Stomach (tissue), 9 donors: Measurements from ENCODE around the gene FAM168A. TPM values are rescaled to one million over a fixed set of nuclear protein-coding genes. Genes with fewer than 3 reads are reported as not detected.
A peak's percentile ranks its signal among the peaks of the same experiment; 100 is the strongest.

Experiments
- DNase-seq, 2 donors: peaks; one replicate each; pipeline versions ENCODE4 v3.0.0 to v3.0.0-alpha.2; 2013 to 2019
- H3K27ac ChIP-seq, 5 donors: fragments of 200-600 bp in 4 of 5; sonication (generic) in 4 of 5; one replicate each; pipeline ENCODE4 v1.5.1; 2013 to 2019; ENCODE audit warnings: mild to moderate bottlenecking in 1 of 5, moderate library complexity in 1 of 5
- H3K27me3 ChIP-seq, 3 donors: fragments of 200-600 bp; sonication (generic); one replicate each; pipeline ENCODE4 v1.5.1; 2017 to 2019; ENCODE audit warnings: mixed run types in 1 of 3
- H3K36me3 ChIP-seq, 4 donors: fragments of 200-600 bp; sonication (generic); 1 replicate in 3 of 4; 2 replicates in 1 of 4; pipeline ENCODE4 v1.5.1; 2016 to 2019
- H3K4me1 ChIP-seq, 4 donors: fragments of 200-600 bp; sonication (generic); one replicate each; pipeline ENCODE4 v1.5.1; 2016 to 2019
- H3K4me3 ChIP-seq, 4 donors: fragments of 200-600 bp; sonication (generic) in 3 of 4; one replicate each; pipeline ENCODE4 v1.5.1; 2016 to 2019; ENCODE audit warnings: mild to moderate bottlenecking in 1 of 4
- H3K9me3 ChIP-seq, 4 donors: fragments of 200-600 bp; sonication (generic); one replicate each; pipeline ENCODE4 v1.5.1; 2016 to 2019
- EP300 ChIP-seq: sonication (generic); formaldehyde crosslinking; IDR thresholded peaks from one replicate; pipeline ENCODE4 v1.6.1; 2017; ENCODE audit warnings: antibody characterized with exemption
- POLR2A ChIP-seq, 4 donors: fragments of 450-650 bp; IDR thresholded peaks; one replicate each; pipeline ENCODE4 v1.6.1; 2016; ENCODE audit warnings: antibody characterized with exemption in 4 of 4, control low read depth in 2 of 4, mild to moderate bottlenecking in 1 of 4, moderate library complexity in 1 of 4
- POLR2AphosphoS5 ChIP-seq, 3 donors: sonication (generic); formaldehyde crosslinking; IDR thresholded peaks; one replicate each; pipeline ENCODE4 v1.6.1; 2016; ENCODE audit warnings: antibody characterized with exemption in 3 of 3
- WGBS, 5 donors: extraction: QIAGEN DNeasy Blood & Tissue Kit in 3 of 5; methylation state at CpG; one replicate each; pipeline versions ENCODE4 v1.1.5 to v1.1.7; 2013 to 2018; 5-methylcytosine and 5-hydroxymethylcytosine counted together
- intact Hi-C: fragments of 100-400 bp; cut with DNase I; formaldehyde crosslinking; loops from one replicate; pipeline ENCODE4 v1.15.1; 2023; ENCODE audit warnings: low total_unique reads
- polyA plus RNA-seq, 3 donors: library from polyadenylated mRNA; stranded (reverse); fragments of 200-250 nt; gene quantifications; one replicate each; pipeline ENCODE4 v1.2.3, GENCODE V29; 2013
- total RNA-seq, 5 donors: library from RNA; depleted of rRNA; stranded (reverse); fragments of >200 nt; gene quantifications; one replicate each; pipeline versions ENCODE4 v1.1.0 to v1.2.3, GENCODE V29; 2014 to 2016
- TF ChIP-seq, protein P1 (sequence below), 7 experiments: fragments of 450-650 bp in 4 of 7; fragments of 200-600 bp in 3 of 7; sonication (generic) in 3 of 7; IDR thresholded peaks; one replicate each; pipeline ENCODE4 v1.5.1; 2016 to 2019; ENCODE audit warnings: antibody characterized with exemption in 7 of 7, control low read depth in 2 of 7, mild to moderate bottlenecking in 1 of 7
- donor health status: healthy with polysubstance abuse.
- donor health status: Bipolar disorder and iron deficiency.
- donor health status: healthy.

Gene FAM168A
- total and polyA plus RNA-seq, 8 donors: 4.3 to 25.4 (median 6.3) TPM

DNA sequence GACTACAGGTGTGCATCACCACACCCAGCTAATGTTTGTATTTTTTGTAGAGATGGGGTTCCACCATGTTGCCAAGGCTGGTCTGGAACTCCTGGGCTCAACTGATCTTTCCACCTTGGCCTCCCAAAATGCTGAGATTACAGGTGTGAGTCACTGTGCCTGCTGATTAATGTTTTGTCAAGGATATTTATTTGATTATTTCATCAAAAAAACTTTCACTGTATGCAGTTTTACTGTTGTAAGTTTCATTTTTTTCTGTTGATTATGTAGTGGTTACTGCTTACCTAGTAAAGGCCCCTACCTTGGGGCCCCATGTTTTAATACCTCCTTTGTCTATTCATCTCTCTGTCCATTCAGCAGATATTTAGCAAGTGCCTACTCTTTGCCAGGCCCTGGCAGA is 16.7 kb upstream of the FAM168A start:
- Histone ChIP-seq H3K9me3 (no peaks in the 10 kb centered on the region), H3K27ac (no peak overlapping the region), H3K4me3 (no peak overlapping the region), H3K36me3 (no peaks in the 10 kb centered on the region), H3K4me1 (no peaks in the 10 kb centered on the region), H3K27me3 (no peaks in the 10 kb centered on the region)
- intact Hi-C loops: no loop called here
- no peak for DNase-seq
- TF ChIP-seq POLR2A (IDR thresholded peaks at IDR 0.05) (no peak), POLR2AphosphoS5 (IDR thresholded peaks at IDR 0.05) (no peak), EP300 (no peak)
- TF ChIP-seq, protein P1, sequence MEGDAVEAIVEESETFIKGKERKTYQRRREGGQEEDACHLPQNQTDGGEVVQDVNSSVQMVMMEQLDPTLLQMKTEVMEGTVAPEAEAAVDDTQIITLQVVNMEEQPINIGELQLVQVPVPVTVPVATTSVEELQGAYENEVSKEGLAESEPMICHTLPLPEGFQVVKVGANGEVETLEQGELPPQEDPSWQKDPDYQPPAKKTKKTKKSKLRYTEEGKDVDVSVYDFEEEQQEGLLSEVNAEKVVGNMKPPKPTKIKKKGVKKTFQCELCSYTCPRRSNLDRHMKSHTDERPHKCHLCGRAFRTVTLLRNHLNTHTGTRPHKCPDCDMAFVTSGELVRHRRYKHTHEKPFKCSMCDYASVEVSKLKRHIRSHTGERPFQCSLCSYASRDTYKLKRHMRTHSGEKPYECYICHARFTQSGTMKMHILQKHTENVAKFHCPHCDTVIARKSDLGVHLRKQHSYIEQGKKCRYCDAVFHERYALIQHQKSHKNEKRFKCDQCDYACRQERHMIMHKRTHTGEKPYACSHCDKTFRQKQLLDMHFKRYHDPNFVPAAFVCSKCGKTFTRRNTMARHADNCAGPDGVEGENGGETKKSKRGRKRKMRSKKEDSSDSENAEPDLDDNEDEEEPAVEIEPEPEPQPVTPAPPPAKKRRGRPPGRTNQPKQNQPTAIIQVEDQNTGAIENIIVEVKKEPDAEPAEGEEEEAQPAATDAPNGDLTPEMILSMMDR (IDR thresholded peaks at IDR 0.05): no peak

DNA sequence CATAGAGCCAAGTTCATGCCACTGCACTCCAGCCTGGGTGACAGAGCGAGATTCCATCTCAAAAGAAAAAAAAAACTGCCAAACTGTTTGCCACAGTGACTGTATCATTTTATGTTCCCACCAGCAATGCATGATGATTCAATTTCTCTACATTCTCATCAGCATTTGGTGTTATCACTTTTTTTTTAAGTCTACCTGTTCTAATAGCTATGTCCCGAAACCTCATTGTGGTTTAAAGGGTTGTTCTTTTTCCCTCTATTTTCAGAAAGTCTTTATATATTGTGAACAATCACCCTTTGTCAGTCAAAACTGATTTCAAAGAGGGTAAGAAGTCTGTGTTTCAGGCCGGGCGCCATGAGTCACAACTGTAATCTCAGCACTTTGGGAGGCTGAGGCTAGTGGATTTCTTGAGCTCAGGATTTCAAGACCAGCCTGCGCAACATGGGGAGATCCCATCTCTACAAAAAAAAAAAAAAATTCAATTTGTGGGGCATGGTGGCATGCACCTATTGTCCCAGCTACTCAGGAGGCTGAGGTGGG is 14.8 kb upstream of the FAM168A start:
- no peaks in the 10 kb centered on the region for H3K4me1 ChIP-seq
- no peak overlapping the region for H3K27ac ChIP-seq
- 70 to 79% (median 75%) methylated on average over 5 of the region's 5 CpGs for WGBS, 5 donors
- H3K36me3 ChIP-seq: no peaks in the 10 kb centered on the region
- no peaks in the 10 kb centered on the region for H3K9me3 ChIP-seq
- intact Hi-C loops: no loop called here
- no peak for DNase-seq
- TF ChIP-seq POLR2A (IDR thresholded peaks at IDR 0.05) (no peak), EP300 (no peak), POLR2AphosphoS5 (IDR thresholded peaks at IDR 0.05) (no peak)
- TF ChIP-seq, protein P1 (IDR thresholded peaks at IDR 0.05): no peak
- no peaks in the 10 kb centered on the region for H3K27me3 ChIP-seq
- no peak overlapping the region for H3K4me3 ChIP-seq

DNA sequence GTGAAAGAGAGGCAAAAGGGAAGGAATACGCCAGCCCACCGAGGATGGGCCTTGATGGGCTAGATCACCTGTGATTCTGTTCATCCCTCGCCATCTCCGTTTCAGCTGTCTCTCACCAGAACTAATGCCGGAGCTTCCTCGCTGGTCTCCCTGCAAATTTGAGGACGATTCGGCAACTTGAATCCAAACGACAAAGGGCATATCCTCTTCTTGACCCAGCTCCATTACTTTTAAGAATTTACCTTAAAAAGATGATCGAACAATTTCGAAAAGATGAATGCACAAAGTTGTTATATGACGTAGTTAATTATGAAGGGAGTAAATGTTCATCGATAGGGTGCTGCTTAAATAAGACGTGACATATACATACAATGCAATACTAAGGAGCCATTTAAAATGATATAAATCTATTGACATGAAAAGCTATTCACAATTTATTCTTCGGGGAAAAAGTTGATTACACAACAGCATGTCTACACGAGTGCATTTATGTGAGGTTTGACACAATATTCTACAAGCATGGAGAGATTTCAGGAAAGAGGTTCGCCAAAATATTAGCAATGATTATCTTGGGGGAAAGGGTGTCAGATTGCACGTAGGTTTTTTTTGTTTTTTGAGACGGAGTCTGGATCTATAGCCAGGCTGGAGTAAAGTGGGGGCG is 937 bp upstream of the FAM168A start:
- H3K4me3 ChIP-seq: peak overlapping the region; percentile 89 to 96 (median 91)
- no peaks in the 10 kb centered on the region for H3K9me3 ChIP-seq
- H3K27me3 ChIP-seq: no peaks in the 10 kb centered on the region
- no peak for TF ChIP-seq POLR2AphosphoS5 (IDR thresholded peaks at IDR 0.05)
- no peak for TF ChIP-seq POLR2A (IDR thresholded peaks at IDR 0.05)
- no peak for TF ChIP-seq EP300
- TF ChIP-seq, protein P1 (IDR thresholded peaks at IDR 0.05): no peak
- H3K27ac ChIP-seq: peak overlapping the region; percentile 72 to 91 (median 85)
- intact Hi-C loops: no loop called here
- no peaks in the 10 kb centered on the region for H3K36me3 ChIP-seq
- peaks cover 8 to 35% (median 23%) of the 10 kb centered on the region in 4 donors for H3K4me1 ChIP-seq
- DNase-seq: no peak
- 19 to 37% (median 24%) methylated on average over 20 of the region's 20 CpGs for WGBS, 5 donors

DNA sequence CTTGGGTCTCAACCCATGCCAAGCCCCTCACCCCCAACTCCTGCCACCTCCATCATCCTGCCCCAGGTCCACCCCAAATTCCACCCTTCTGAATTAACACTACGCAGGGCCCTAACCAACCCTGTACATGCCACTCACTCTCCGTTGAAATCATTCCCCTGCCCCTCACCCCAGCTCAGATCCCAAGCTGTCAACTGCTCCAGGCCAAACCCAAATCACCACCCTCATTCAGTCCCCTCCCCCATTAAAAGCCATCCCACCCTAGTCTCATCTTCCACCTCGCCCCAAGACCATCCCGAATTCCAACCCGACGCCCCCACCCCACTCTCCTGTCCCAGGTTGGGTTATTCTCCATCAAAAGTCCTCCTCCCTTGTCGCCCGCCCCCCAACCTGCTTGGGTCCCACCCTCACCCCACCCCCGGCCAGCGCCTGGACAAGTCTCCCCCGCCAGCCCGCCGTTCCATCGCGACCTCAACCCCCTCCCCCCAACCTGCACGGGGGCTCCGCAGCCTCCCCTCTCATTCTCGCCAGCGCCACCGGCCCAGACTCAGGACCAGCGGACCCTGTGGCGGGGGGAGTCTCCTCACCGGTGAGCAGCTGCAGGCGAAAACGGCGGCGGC is 466 bp downstream of the FAM168A start:
- 2 to 13% (median 3%) methylated on average over 13 to 27 of the region's 27 CpGs for WGBS, 5 donors
- peak overlapping the region; percentile 89 to 96 (median 91) for H3K4me3 ChIP-seq
- no peaks in the 10 kb centered on the region for H3K27me3 ChIP-seq
- H3K4me1 ChIP-seq: peaks cover 8 to 41% (median 27%) of the 10 kb centered on the region in 4 donors
- peak overlapping the region; percentile 72 to 91 (median 85) for H3K27ac ChIP-seq
- H3K9me3 ChIP-seq: no peaks in the 10 kb centered on the region
- no peak for TF ChIP-seq EP300
- no peak for TF ChIP-seq POLR2A (IDR thresholded peaks at IDR 0.05)
- TF ChIP-seq, protein P1 (IDR thresholded peaks at IDR 0.05): no peak
- no peak for TF ChIP-seq POLR2AphosphoS5 (IDR thresholded peaks at IDR 0.05)
- H3K36me3 ChIP-seq: no peaks in the 10 kb centered on the region
- no peak for DNase-seq
- intact Hi-C loops: no loop called here
